Fibroblast of skin of abdomen (primary cell): ENCODE results near the gene TSFM. TPM values are rescaled to one million over a fixed set of nuclear protein-coding genes. Genes with fewer than 3 reads are reported as not detected.

Experiments used
- DNase-seq: peaks from one replicate; pipeline ENCODE4 v3.0.0-alpha.2; 2013
- polyA plus RNA-seq, 2 experiments: library from polyadenylated mRNA; unstranded; fragments of 120-200 nt; gene quantifications; one replicate each; pipeline ENCODE4 v1.2.1, GENCODE V29; 2013; ENCODE audit not compliant: insufficient read length in 2 of 2

Gene TSFM
- polyA plus RNA-seq (2013, experiment 1 of 2; ENCODE audit: insufficient read length), result 32.3 TPM
- 32.4 TPM for polyA plus RNA-seq (2013, experiment 2 of 2; ENCODE audit: insufficient read length)

DNA sequence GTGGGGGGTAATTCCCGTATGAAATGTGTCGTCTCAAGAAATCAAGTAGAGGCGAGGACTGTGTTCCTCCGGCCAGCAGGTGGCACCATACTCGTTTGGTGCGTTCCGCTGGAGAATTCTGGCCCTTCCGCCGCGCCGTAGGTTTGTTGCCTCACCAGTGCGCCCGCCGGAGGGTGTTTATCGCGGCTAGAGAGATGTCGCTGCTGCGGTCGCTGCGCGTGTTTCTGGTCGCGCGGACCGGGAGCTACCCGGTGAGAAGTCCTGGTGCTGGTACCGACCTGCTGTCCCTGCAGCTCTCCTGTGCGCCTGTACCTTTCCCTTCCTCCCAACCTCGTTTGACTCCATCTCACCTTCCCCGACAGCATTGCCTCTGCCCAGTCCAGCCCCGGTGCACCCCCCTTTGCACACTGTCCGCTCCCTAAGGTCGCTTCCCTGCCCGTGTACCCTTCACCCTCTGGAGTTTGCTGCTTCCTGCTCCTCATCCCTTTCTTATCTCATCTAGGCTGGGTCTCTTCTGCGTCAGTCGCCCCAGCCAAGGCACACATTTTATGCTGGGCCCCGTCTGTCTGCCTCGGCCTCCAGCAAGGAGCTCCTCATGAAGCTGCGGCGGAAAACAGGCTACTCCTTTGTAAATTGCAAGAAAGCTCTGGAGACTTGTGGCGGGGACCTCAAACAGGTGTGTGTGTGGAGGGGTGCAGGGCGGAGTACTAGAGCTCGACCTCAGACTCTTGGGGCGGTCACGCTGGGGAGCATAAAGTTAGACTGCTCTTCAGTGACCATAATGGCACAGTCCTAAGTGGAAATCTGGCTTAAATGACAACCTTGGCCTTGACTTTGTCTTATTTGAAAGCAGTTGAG is at the start of gene TSFM:
TSS of gene TSFM (plus strand) at position 180 of the 858 bp plus-strand sequence. CDS start at position 195, 15 bp downstream.
- peak; percentile 92 for DNase-seq

DNA sequence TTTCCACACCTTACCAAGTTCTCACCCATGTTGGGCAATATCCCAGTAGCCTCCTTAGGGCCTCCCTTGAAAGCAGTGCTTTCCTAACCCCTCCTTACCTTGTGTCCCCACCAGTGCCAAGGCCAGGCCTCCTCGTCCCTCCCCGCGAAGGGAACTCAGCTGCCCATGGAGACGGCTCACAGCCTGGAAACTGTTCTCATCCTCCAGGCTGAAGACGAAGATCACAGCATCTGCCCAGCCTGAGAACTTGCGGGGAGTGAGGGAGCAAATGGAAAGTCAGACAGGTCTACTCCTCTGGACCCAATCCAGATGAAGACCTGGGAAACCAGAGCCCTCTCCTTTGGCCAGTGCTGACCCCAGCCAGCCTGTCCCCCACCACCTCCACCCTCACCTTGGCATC is 48.7 kb upstream of the TSFM start:
- no peak for DNase-seq

DNA sequence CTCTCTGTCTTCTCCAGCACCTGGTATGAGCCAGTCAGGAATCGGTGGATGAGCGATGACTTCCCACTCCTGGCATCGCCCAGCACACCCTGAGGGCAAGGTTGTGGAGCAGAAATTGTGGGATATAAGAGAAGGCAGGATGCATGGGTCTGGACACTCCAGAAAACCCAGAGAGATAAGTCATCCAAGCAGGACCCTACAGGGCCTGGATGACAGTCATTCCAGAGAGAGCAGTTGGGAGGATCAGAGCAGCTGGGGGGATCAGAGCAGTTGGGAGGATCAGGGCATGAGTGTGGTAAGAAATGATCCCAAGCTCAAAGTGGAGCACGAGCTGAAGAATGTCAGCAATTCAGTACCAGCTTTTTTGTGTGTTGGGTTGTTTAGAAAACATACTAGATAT is 48.0 kb upstream of the TSFM start:
- no peak for DNase-seq

DNA sequence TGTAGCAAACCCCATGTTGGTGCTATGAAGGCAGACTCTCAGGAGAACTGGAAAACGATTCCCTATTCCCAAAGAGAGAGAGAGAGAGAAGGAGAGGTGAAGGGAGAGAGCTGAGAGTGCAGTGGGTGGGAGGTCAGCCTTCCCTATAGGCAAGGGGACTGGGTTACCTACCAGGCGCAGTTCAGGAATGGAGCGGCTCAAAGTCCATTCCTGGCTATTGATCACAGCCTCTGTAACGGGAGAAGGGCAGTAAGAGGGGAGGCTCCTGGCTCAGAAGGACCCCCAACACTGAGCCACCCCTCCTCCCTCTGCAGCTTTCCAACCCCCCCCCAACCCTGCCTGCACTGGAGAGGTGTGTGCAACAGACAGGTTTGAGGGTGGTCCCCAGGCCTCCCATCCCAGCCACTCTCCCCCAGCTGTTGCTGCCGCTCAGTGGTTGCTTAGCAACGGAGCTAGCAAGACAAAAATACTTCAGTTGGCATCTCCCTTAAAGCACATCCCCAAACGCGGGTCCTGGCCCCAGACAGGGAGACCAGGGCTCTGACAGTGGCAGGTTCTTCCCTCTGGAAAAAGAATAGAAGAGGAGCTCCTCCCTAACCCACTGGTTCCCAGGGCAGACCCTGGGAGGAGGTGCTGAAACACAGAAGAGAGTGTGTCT is 47.3 kb upstream of the TSFM start:
- DNase-seq, result no peak

DNA sequence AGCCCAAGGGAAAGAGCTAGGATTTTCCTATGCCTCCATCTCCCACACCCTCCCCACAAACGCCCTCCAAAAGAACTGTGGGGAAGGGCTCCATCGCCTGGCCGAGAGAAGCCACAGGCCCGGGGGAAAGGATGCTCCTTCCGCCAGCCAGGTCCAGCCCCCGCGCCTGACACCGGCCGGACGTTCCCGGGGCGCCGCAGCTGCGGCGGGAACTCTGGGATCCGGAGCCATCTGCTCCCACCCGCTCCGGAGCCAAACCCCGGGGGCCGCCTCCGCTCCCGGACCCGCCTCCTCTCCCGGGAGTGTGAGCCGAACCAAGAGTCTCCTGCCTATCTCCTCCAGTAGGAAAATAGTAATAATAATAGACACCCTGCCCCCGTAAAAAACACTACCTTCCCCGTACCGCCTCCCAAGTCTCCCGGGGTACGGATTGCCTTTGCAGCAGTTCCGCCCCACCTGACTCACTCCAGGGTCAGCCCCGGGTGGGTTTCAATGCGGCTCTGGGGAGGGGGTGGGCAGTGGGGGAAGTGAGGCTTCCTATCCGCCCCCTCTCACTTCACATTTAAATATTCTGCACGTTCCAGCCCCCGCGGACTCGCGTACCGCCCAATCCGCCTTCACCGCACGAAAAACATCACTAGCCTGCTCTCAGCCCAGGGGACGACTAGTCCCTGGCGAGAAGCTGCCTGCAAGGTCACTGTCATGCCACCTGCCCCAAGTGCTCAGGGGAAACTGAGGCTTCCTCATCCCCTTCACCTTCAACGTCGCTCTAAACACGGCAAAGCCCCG is 46.4 kb upstream of the TSFM start:
- DNase-seq, result no peak

DNA sequence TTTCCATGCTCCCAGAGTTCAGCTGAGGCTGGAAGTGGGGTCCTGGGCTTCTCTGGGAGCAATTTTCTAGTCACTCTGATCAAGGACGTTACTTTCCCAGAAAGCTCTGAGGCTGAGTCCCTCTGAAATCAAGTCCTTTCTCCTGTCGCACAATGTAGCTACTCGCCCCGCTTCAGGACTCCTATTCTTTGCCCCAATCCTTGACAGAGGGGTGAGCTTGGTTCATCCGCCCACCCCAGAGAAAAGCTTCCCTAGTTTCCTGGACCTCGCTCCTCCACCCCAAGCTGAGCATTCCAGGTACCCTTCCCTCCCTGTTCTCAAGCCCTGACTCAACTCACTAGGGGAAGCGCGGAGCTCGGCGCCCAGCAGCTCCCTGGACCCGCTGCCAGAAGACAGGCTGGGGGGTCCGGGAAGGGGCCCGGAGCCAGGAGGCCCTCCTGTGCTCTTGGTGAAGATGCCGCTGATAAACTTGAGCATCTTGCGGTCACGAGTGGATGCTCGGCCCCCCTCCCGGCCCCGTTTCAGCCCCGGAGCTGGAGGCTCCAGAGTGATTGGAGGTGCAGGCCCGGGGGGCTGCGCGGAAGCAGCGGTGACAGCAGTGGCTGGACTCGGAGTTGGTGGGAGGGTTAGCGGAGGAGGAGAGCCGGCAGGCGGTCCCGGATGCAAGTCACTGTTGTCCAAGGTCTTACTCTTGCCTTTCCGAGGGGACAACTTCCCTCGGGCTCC is 45.7 kb upstream of the TSFM start:
- DNase-seq, result no peak

DNA sequence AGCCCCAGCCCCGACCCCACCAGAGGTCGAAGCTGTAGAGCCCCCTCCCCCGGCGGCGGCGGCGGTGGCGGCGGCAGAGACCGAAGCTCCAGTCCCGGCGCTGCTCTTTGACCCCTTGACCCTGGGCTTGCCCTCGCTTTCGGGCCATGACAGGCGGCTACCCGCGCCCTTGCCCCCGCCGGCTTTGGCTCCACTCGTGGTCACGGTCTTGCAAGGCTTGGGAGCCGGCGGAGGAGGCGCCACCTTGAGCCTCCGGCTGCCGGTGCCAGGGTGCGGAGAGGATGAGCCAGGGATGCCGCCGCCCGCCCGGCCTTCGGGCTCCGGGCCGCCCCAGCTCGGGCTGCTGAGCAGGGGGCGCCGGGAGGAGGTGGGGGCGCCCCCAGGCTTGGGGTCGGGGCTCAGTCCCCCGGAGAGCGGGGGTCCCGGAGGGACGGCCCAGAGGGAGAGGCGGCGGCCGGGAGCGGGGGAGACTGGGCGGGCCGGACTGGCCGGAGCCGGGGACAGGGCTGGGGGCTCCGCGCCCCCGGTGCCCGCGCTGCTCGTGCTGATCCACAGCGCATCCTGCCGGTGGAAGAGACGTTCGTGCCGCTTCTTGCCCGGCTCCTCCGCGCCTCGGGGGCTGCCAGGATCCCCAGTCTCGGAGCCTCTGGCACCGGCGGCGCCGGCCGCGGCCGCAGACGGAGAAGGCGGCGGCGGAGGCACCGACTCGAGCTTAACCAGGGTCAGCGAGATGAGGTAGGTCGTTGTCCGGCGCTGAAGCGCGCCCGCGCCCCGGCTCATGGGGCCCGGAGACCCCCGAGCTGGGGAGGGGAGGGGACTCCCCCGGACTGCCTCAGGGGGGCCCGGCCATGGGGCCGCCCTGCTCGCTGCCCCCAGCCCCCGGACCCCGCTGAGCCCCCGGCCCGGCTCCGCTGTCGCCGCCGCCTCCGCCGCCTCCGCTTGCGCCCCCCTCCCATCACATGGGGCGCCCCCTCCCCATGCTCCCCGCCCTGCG is 44.8 kb upstream of the TSFM start:
- DNase-seq, result no peak

DNA sequence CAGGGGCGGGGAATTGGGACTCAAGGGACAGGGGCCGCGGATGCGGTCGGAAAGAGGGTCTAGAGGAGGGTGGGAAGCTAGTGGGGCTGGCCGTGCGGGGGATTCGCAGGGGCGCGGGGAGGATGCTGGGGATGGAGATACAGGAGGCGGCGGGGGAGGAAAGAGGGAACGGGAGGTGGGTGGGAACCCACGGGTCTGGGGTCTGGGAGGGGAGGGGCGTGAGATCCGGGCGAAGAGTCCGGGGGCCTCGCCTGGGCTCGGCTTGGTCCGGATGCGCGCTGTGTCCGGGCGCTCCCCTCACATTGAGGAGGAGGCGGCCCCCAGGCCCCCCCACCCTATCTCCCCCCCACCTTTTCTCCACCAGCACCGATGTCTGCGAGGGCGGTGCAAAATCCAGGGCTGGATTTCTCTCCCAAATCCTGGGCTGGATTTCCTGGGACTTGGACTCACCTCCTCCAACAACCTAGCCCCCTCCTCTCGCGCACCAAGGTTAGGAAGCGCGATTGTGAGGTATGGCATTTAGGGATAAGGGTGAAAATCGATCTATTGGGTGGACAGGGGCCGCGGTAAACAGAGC is 43.8 kb upstream of the TSFM start, which contains the start of gene AGAP2:
TSS of gene AGAP2 (minus strand) at position 82 of the 577 bp plus-strand sequence. CDS start 496 bp downstream, outside the sequence.
- no peak for DNase-seq

DNA sequence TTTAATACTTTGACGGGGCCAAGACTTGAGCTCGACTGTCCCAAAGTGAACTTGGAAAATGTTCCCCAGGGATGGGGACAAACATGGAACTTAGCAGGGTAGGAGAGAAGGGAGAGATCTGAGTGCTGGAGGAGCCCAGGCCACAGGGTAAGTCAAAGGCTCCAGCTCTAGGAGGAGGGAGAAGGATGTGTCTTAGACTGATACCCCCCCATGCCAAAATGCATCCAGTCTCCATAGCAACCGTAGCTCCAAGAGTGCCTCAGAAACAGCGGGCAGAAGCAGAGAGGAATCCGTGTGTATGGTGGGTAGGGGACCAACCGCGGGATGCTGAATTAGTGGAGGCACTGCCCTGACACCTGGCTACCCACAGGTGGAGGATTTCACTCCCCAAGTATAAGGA is 43.2 kb upstream of the TSFM start:
- DNase-seq, result no peak

DNA sequence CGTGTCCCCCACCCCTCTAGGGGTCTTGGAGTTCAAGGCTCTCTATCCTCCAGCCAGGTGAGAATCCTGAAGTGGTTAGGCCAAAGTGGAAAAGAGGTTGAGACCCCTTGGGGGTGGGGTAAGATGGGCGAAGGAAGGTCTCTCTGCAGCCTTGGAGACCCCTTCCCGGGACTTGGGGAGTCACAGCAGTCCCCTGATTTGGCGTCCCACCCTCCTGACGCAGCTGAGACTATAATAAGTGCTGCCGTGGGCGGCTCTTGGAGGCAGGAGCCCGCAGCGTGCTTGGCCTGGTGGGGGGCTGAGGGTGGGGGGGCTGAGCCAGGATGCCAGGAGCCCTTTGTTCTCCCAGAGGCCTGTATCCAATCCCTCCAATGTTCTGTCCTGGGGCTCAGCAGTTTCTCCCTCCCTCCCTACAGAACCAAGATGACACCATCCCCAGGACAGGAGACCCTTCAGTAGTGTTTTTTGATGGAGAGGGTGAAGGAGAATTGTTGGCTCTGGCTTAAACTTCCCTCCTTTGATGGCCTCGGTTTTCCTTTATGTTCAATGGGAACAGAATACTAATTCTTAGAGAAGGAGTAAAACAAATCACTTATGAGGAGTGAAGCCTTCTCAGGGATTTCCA is 42.6 kb upstream of the TSFM start:
- no peak for DNase-seq

DNA sequence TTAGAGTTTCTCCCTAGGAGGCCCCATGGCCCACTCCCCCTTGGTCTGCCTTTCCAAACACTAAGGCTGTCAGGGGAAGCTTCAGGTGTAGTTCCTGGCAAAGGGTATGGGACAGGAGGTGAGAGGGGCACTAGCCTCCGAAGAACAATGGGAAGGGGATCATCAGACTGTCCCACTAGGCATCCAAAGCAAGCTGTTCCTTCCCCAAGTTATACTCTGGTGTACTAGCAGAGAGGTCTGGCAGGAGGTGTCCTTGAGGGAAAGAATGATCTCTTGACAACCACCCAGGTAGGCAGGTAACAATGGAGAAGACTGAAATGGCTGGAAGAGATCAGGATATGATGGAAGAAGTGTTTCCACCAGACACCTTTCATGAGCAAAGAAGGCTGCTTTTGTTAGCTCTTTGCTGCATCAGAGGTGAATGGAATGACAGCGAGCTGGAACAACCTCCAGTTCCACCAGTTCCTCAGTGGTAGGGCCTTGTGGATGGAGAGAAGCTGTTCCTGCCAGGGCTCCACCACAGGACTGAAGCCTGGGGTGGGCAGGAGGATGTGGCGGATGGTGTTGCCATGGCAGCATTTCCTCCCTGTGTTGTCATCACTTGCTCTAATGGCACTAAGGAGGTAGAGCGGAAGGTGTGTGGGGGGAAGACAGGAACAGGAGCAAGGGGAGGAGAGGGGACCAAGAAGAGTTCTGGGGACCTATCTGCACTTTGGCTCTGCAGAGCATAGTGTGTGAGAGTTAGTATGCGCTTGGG is 41.8 kb upstream of the TSFM start:
- no peak for DNase-seq

DNA sequence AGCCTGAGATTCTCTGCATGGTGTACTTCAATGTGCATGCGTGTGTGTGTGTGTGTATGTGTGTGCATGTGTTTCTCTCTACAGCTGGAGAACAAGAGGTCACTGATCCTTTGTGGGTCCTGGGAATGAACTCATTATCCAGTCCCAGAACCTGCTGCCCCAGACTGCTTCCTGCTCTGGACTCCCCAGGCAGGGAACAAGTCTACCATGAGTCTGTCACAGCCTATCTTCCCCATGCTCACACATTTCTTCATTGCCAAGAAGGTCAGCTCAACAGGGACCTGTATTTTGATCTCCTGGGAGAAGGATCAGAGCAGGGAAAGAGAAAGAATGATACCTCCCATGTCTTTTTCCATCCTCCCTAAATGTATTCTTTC is 41.2 kb upstream of the TSFM start:
- DNase-seq, result no peak

DNA sequence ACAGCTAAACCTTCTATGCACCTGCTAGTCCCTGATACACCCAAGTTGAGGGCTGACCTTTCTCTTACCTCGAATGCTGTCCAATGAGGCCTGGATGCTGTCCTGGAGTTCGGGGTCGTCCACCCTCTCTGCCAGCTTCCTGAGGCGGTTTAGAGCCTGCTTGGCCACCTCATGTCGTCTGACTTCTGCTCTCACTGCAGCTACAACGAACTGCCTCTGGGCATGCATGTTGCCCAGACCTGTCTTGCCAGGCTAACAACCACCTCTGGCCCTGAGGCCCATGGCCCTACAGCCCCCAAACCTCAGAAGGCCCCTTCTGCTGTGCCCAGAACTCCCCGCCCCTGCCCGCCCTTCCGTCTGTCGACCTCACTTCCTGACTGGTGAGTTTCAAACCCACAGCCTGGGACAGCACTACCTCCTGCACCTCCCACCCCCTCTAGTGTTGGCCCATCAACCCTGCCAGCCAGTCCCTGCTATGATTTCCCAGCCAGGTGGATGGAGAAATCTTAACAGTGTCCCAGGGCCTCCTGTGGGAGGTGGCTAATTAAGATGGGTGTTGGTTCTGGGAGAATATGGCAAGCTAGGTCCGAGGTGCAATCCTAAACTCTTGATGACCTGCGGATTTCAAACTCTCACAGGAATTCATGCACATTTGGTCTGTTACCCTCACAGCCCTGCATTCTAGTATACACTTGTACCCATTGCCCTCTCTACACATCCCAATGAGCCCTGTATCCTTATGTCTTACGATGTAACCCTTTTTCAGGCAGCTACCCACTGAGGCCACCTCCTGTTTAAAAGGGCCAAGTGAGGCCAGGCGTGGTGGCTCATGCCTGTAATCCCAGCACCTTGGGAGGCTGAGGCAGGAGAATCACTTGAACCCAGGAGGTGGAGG is 40.5 kb upstream of the TSFM start:
- no peak for DNase-seq

DNA sequence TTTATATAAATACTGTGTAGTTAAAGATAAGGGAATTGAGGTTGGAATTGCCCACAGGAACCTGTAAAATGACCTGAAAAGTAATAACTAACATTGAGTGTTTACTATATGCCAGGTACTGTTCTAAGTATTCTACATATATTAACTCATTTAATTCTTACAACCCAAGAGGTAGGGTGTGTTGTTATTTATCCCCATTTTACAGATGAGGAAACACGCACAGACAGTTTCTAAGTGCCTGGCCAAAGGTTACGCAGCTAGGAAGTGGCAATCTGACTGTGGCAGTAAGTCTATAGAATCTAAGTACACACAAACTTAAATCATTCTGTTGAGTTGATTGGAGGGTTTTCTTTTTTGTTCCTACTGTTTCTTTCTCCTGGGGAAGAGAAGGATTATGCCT is 38.8 kb upstream of the TSFM start:
- DNase-seq, result no peak

DNA sequence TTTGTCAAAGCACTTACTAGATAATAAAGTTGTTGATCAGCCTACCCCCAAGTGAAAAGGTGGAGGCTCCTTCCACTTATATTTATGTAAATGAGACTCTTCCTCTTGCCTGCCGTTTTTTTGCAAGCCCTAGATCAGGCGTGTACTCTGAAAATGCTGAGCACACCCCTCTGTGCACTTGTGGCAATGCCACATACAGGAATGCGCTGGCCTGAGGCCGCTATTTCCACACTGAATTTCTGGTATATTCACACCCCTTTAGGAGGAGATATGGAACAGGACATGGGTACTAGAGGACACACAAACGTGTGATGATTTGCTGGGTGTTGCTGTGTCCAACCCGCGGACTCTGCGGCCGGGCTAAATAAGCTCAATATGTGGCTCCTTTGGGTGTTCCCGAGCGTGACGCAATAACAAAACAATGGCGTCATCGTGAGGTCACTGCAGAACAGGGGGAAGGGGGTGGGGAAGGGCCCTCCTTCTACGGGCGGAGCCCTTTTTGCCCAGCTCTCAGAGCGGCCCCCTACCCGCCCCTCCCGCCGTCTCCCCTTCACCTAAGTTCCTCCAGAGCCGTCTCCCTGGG is 38.3 kb upstream of the TSFM start:
- DNase-seq, result no peak

DNA sequence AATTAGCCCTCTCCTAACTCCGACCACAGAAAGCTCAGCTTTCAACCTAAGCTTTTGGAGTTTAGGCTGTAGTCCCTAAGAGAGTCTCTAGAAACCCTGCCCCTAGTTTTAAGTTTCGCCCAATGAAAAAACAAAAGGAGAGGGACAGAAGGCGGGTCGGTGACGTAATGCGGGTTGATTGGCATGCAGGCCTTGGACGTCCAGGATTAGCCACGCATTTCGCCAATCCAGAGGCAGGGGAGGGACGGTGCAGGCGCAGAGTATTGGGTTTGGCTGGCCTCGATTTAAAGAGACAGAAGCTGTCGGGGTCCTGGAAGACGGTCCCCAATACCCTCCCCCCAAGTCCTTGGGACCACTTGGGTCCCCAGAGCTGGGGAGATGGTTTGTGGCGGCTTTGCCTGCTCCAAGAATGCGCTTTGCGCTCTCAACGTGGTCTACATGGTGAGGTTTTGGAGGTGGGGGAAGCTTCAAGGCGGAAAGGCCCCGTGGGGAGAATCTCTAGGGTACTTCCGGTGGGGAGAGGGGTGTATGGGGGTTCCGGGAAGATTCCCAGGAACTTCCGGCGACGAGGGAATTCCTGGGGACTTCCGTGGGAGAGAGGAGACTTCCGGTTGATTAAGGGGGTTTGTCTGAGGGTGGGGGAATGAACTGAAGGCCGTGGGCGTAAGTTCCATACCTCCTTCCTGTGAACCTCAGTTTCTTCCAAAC is 37.7 kb upstream of the TSFM start, which contains the start of gene TSPAN31:
TSS of gene TSPAN31 (plus strand) at position 263 of the 708 bp plus-strand sequence. CDS start at position 379, 116 bp downstream.
- DNase-seq, result peak; percentile 99

DNA sequence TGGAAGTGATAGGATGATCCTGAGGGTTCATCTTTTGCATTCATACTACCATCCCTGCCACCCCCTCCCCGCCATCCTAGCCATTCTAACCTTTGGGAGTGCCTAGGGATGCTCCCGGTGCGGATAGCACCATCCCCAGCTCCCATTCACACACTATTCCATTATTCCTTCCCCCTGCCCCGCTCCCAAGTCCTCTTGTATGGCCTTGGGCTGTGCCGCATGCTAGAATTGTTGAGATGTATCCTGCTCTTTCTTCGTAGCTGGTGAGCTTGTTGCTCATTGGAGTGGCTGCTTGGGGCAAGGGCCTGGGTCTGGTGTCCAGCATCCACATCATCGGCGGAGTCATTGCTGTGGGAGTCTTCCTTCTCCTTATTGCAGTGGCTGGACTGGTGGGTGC is 37.1 kb upstream of the TSFM start:
- DNase-seq, result no peak
